DLD1 (cell line): ENCODE results near the gene IL24.

Experiments used
- in situ Hi-C: cut with HindIII; loops from 2 replicates; pipeline ENCODE4 v1.10.0; 2017; ENCODE audit warnings: low sequenced_read_pairs

IL24 gene

DNA sequence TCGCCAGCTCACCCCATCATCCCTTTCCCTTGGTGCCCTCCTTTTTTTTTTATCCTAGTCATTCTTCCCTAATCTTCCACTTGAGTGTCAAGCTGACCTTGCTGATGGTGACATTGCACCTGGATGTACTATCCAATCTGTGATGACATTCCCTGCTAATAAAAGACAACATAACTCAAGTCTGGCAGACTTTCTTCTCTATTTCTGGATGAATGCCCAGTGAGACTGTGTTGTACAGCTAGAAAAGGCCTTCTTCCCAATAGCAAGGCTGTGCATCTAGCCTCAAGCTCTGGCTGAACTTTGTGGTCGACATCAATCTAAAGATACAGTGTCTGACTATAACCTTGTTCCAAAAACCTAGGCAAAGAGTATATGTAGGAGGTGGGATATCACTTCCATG, 6.4 kb downstream of the IL24 start:
- in situ Hi-C loops = no loop called here

DNA sequence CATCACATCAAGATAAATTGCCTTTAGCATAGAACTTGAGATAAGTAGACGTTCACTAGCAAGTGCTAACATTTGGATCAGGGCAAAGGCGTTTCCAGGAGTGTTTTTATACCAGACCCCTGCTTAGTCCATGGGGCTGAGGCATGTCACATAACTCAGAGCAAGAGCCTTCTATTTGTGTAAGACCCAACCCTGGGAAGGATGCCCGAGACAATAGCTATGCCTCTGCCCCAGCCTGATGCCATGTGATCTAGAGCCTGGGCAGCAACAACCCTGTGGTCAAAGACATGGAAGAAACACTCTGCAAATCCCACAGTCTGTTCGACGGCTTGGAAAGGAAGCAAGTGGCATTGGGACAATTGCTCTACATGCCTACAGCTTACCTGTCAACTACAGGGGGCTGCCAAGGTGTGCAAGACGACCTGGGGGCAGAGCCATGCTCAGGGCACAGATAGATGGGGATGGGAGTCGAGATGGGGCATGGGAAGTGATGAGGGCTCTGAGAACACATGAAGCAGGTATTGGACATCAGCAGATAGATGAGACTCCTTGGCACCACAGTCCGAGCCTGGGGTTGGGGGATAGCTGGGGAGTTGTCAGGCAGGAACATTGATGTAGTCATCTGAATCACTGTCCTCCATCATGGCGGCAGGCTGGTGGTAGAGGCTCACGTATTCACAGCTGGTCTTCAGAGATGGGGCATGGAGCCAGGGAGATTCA, 7.3 kb downstream of the IL24 start:
- in situ Hi-C loops = no loop called here

GRCh38 chr1:206905295-206906164, 8.3 kb downstream of the IL24 start:
- in situ Hi-C loops = no loop called here

DNA sequence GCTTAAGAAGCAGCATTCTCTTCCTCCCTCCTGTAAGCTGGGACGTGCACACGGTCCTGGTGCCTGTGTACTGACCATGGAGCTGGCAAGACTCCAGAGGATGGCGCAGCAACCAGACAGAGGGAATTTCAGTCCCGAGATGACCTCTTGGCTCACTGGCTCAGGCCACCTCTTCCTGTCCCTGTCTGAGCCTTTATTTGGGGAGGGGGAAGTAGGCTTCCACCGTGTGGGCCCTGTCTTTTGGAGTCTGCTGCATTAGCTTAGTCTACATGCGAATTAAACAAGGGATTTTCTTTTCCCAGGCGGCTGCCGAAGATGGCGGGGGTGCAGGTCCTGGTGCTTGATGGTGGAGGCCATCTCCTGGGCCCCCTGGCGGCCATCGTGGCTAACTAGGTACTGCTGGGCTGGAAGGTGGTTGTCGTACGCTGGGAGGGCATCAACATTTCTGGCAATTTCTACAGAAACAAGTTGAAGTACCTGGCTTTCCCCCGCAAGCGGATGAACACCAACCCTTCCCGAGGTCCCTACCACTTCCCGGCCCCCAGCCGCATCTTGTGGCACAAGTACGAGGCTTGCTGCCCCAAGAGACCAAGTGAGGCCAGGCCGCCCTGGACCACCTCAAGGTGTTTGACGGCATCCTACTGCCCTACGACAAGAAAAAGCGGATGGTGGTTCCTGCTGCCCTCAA, 10.2 kb downstream of the IL24 start:
- in situ Hi-C loops = no loop called here

DNA sequence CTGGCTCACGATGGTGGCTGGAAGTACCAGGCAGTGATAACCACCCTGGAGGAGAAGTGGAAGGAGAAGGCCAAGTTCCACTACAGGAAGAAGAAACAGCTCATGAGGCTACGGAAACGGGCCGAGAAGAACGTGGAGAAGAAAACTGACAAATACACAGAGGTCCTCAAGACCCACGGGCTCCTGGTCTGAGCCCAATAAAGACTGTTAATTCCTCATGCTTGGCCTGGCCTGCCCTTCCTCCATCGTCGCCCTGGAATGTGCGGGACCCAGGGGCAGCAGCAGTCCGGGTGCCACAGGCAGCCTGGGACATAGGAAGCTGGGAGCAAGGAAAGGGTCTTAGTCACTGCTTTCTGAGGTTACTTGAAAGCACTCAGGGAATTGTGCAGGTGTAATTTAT, 10.8 kb downstream of the IL24 start:
- in situ Hi-C loops = no loop called here

DNA sequence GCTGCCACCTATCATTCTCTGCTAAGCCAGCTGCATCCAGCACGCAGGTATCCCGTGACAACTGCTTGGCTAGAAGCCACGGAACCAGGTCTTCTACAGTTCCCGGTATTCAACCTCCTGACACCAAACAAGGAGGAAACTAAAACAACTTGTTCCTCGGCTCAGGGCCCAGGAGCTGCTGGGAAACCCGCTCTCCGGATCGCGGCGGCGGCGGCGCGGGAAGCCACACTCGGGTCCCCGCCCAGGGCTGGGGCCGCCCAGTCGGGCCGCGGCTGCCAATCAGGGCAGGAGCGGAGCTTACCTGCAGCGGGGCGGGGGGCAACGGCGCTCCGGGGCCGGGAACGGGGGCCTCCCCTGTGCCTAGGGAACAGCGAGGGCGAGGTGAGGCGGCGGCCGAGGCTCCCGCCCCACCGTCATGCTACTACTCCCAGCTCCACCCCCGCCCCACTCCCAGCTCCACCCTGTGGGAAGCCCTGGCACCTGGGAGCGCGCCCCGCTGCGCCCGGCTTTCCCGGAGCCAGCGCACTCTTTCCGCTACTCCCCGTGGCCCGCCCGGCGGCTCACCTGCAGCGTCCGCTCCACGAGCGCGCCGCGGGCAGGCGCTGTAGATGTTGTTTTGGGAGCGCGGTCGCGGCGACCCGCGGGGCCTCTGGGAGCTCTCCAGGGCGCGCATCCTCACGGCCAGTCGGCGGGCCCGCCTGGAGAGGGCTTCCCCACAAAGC, 12.1 kb downstream of the IL24 start:
- in situ Hi-C loops = no loop called here

- in situ Hi-C loops = no loop called here
These were observed 12.7 kb downstream of the IL24 start for GRCh38 chr1:206909883-206910318.

GRCh38 chr1:206911064-206911663, 13.9 kb downstream of the IL24 start:
- in situ Hi-C loops = no loop called here

- in situ Hi-C loops = no loop called here
These were observed 15.3 kb downstream of the IL24 start for GRCh38 chr1:206912445-206913095.

- in situ Hi-C loops = no loop called here
These were observed 16.7 kb downstream of the IL24 start for GRCh38 chr1:206913766-206914537.

DNA sequence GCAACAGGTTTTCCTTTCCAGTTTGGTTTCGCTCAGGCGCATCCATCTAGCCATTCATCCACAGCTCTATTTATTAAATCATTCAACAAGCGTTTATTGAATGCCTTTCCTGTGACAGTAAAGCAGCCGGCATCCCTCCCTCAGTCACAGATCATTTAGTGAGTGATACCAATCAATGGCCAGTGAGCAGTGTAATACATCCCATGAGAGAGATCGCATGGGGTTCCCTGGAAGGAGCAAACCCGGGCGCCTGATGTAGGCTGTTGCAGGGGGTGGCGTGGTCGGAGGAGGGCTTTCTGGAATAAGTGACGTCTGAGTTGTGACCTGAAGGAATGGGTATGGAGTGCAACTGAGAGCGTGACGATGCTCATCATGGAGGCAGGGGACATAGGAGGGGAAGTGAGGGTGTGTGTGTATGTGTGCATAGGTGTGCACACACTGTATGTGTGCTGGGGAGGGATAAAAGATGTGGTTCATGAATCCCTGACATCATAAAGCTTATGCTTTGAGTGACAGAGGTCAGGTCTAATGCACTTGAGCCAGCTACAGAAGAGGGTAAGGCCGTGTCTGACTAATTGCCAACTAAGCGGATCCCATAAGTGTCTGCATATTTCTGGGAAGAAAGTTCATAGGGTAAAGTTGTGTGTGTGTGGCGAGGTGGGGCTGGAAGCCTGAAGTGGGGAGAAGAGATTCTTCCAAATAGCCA, 17.9 kb downstream of the IL24 start:
- in situ Hi-C loops = loop anchor here (5.0 kb wide), 2 partner anchors 53 to 72 kb away; no protein-coding TSS in a partner anchor

GRCh38 chr1:206916000-206916709, 18.9 kb downstream of the IL24 start:
- in situ Hi-C loops = loop anchor here (5.0 kb wide), 2 partner anchors 54 to 71 kb away; no protein-coding TSS in a partner anchor

DNA sequence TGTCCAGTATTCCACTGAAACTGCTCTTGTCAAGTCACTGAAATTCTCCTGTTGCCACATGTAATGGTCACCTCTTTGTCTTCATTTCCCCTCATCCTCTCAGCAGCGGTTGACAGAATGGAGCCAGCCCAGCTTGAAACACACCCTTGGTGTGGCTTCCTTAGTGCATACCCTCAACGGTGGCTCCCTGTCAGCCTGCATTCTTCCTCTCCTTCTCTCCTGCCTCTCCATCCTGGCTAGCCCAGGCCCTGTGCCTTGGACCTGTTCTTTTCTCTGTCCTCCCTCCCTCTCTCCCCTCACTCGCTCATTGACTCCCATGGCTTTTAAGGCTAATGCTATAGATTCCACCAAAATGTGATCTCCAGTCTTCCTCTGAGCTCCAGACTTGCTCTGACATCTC, 20.8 kb downstream of the IL24 start:
- in situ Hi-C loops = loop anchor here (5.0 kb wide), 2 partner anchors 56 to 69 kb away; no protein-coding TSS in a partner anchor

GRCh38 chr1:206921772-206922265, 24.6 kb downstream of the IL24 start, which contains the start of gene FCMR:
Gene FCMR (minus strand): TSS chr1:206921941. CDS start chr1:206921854, 87 bp downstream.
- in situ Hi-C loops = no loop called here

GRCh38 chr1:206922524-206922923, 25.3 kb downstream of the IL24 start:
- in situ Hi-C loops = no loop called here

GRCh38 chr1:206923009-206923960, 26.0 kb downstream of the IL24 start:
- in situ Hi-C loops = no loop called here
